HG03066 (cell line): ENCODE results near the gene DPAGT1.
"Not testable (repeated sequence)": the region's sequence is repeated elsewhere in the genome, so short reads cannot be mapped to it uniquely, and the experiment has no call there.

Experiments used
- ATAC-seq: cut with Tn5 transposase; IDR thresholded peaks from one replicate; pipeline ENCODE4 v1.9.1; 2021; ENCODE audit warnings: low read depth; ENCODE audit not compliant: unreplicated experiment

Gene DPAGT1

GRCh38 chr11:119101759-119102423, at the start of gene DPAGT1:
Gene DPAGT1, minus strand, starts transcription at chr11:119101853. Its CDS starts 198 bp downstream, at chr11:119101655.
- peak; percentile 72 for ATAC-seq

- ATAC-seq = no peak
These were observed 48.2 kb upstream of the DPAGT1 start for GRCh38 chr11:119149786-119150275.

- no peak for ATAC-seq
These were observed 47.5 kb upstream of the DPAGT1 start, which contains the start of gene ABCG4 for GRCh38 chr11:119149018-119149785. Gene ABCG4, plus strand, starts transcription at chr11:119149052. Its CDS starts 914 bp downstream, at chr11:119149966.

GRCh38 chr11:119148720-119149017, 47.0 kb upstream of the DPAGT1 start:
- no peak for ATAC-seq

- ATAC-seq = no peak
These were observed 46.1 kb upstream of the DPAGT1 start for GRCh38 chr11:119147604-119148333.

GRCh38 chr11:119145551-119145950, 43.9 kb upstream of the DPAGT1 start:
- ATAC-seq = no peak

- ATAC-seq = no peak
These were observed 43.3 kb upstream of the DPAGT1 start for GRCh38 chr11:119144825-119145486.

- ATAC-seq = not testable (repeated sequence)
These were observed 37.6 kb upstream of the DPAGT1 start for GRCh38 chr11:119139276-119139675.

GRCh38 chr11:119134389-119134978, 32.8 kb upstream of the DPAGT1 start:
- ATAC-seq = no peak

- ATAC-seq = no peak
These were observed 29.0 kb upstream of the DPAGT1 start for GRCh38 chr11:119130662-119131061.

- ATAC-seq = no peak
These were observed 25.1 kb upstream of the DPAGT1 start for GRCh38 chr11:119126675-119127268.

GRCh38 chr11:119125821-119126220, 24.2 kb upstream of the DPAGT1 start:
- no peak for ATAC-seq

- ATAC-seq = peak; percentile 1
These were observed 20.1 kb upstream of the DPAGT1 start for GRCh38 chr11:119121811-119122124.

- peak; percentile 95 for ATAC-seq
These were observed 19.6 kb upstream of the DPAGT1 start, which contains the start of gene HINFP for GRCh38 chr11:119121008-119121810. Gene HINFP, plus strand, starts transcription at chr11:119121580. Its CDS starts 5,365 bp downstream, at chr11:119126945.

- no peak for ATAC-seq
These were observed 19.0 kb upstream of the DPAGT1 start for GRCh38 chr11:119120639-119121007.

- no peak for ATAC-seq
These were observed 17.3 kb upstream of the DPAGT1 start for GRCh38 chr11:119118946-119119345.

- ATAC-seq = no peak
These were observed 16.6 kb upstream of the DPAGT1 start for GRCh38 chr11:119118227-119118626.

- no peak for ATAC-seq
These were observed 15.5 kb upstream of the DPAGT1 start for GRCh38 chr11:119117004-119117706.

- ATAC-seq = no peak
These were observed 14.9 kb upstream of the DPAGT1 start for GRCh38 chr11:119116601-119117000.
